ENCODE results near the gene CORO2B.

CORO2B gene

GRCh38 chr15:68653031-68653635 lies 74.3 kb downstream of the CORO2B start:
- no peak for DNase-seq

- DNase-seq = no peak
Measured at GRCh38 chr15:68653801-68654200, 75.0 kb downstream of the CORO2B start.

- no peak for DNase-seq
Measured at GRCh38 chr15:68654786-68655560, 76.2 kb downstream of the CORO2B start.

GRCh38 chr15:68655686-68656437 lies 77.1 kb downstream of the CORO2B start:
- DNase-seq = no peak

DNA sequence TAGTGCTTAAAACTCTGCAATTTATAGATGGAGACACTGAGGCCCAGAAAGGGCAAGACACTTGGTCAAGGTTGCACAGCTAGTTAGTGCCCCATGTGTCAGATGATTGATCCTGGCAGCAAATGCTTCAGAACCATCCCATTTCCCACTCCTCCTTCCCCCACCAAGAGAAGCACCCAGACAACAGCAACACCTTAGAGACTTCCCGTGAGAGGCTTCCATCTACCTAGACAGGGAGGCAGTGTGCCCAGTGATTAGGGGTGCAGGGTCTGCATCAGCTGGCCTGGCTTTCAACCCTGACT lies 77.6 kb downstream of the CORO2B start:
- DNase-seq = no peak

- no peak for DNase-seq
Measured at GRCh38 chr15:68658151-68658550, 79.4 kb downstream of the CORO2B start.

DNA sequence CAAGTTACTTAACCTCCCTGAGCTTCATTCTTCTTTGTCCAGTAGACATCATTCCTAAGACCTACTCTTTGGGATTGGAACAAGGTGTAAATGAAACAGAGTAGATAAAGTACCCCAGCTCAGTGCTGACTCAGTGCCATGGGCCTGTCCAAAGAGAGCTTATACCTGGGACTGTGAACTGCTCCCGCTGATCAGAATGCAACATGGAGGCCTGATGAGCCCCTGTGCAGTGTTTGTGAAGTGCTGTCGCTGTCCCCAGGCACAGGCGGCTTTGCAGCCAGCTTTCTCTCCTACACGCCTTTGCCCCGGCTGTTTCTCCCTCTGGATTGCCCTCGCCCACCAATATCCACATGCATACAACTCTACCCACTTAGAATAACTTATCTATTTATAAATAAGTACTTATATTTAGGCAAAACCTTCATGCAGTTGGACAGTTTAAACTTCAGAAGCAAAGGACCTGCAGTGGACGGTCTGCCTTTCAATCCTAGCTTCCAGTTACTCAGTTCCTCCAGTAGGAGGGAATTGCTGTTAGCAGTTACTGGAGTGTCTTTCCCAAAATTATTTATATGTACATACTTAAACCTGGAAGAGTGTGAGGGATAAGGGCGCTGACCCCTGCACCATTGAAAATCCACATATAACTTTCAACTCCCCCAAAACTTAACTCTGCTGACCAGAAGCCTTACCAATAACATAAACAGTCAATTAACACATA lies 80.0 kb downstream of the CORO2B start:
- DNase-seq = no peak

DNA sequence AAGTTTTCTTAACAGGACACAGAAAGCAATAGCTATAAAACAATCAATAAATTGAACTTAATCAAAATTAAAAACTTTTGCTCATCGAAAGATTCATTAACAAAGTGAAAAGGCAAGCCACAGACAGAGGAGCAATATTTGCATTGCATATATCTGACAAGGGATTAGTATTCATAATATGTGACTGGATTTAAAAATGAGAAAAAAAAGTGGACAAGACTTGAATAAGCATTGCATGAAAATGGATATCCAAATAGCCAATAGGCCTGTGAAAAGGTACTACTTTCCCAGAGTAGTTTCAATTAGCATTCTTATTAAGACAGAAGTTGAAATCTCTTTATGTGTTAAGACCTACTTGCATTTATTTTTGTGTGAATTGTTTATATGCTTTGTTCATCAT lies 84.7 kb downstream of the CORO2B start:
- no peak for DNase-seq

GRCh38 chr15:68666120-68666811 lies 87.5 kb downstream of the CORO2B start:
- DNase-seq = peak; percentile 61

DNA sequence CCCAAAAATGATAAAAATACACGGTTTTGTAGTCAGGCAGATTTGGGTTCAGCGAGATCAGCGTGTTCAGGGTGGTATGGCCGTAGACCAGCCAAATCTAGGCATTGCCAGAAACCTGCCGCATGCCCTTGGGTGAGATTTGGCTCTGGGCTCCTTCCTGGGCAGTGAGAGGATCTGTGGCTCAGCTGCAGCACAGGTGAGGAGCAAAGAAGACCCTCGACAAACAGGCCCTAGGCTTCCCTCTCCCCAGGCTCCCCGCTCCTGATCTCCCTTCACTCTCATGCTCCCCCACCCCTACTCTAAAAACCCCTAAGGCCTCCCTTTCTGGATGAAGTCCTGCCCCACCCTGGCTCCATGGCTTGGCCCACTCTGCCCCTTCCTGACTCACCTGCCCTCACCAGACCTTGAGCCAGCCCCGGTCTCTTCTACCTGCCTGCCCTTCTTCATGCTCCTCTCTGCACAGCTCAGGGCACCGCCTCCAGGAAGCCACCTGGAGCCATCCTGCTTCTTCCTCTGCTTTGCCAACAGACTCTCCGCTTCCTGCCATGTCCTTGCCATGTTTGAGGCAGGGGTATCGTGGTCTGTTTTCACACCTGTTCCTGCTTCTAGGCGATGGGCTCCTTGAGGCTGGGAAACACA lies 88.1 kb downstream of the CORO2B start:
- no peak for DNase-seq

GRCh38 chr15:68667800-68668625 lies 89.2 kb downstream of the CORO2B start:
- no peak for DNase-seq

- no peak for DNase-seq
Measured at GRCh38 chr15:68668926-68669600, 90.3 kb downstream of the CORO2B start.

GRCh38 chr15:68672251-68672650 lies 93.5 kb downstream of the CORO2B start:
- no peak for DNase-seq

GRCh38 chr15:68672781-68673205 lies 94.0 kb downstream of the CORO2B start:
- no peak for DNase-seq

DNA sequence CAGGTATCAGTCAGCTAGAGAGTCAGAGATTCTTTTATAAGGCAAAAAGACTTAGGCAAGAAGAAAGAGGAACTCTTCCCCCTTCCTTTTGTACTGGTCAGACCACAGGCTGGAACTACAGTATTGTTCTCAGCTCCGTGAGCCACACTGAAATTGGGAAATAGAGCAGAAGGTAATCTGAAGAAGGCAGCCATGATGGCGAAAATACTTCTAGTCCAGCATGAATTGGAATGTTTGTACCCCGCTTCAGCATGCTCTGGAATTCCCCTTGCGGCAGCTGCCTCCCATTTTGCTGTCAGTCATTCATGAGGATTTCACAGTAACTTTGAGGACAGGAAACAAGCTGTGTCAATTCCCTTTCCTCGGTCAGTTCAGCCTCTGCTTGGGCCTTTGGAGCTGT lies 96.2 kb downstream of the CORO2B start:
- DNase-seq = no peak

- no peak for DNase-seq
Measured at GRCh38 chr15:68676011-68676605, 97.3 kb downstream of the CORO2B start.

GRCh38 chr15:68676926-68677325 lies 98.1 kb downstream of the CORO2B start:
- no peak for DNase-seq

DNA sequence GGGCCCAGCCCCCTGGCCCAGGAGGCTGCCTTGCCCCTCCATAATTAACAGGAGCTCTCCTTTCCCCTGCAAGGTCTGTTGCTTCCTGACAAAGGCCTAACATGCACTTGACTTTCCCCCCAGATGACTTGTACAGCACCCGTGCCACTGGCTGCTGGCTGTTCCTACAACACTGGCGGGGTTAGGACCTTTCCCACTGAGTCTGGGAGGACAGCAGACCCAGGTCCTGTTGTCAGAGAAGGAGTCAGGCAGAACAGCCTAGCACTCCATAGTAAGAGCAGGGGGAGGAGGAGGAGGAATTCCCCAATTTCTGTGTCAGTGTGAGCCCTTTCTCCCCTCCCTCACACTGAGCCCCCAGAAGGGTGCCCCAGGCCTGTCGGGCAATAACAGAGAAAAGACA lies 99.2 kb downstream of the CORO2B start:
- no peak for DNase-seq

DNA sequence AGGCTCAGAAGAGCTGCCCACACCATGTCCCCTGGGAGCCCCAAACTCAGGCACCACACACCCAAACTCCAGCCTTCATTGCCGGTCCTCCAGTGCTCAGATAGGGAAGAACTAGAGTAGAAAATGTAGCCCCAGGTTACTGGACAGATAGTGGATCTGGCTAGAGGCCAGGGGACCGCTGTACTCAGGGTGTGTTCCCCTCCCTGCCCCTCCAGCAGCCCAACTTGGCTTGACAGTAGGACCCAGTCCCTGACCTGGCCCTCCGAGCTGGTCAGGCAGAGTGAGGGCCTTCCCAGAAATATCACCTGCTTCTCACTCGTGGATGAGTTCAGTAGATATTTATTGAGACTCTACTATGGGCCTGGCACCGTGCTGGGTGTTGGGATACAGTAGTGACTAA lies 100.0 kb downstream of the CORO2B start:
- no peak for DNase-seq

GRCh38 chr15:68679161-68679560 lies 100.4 kb downstream of the CORO2B start:
- no peak for DNase-seq
